OCI-M2 (cell line): ENCODE measurements around the gene CUL1.

Experiments
- DNase-seq: peaks from one replicate; lab custom pipeline; 2025; ENCODE audit not compliant: unreplicated experiment; lab: John Stamatoyannopoulos, UW

CUL1 gene

GRCh38 chr7:148761499-148762278 is 63.0 kb downstream of the CUL1 start:
- DNase-seq: no peak

DNA sequence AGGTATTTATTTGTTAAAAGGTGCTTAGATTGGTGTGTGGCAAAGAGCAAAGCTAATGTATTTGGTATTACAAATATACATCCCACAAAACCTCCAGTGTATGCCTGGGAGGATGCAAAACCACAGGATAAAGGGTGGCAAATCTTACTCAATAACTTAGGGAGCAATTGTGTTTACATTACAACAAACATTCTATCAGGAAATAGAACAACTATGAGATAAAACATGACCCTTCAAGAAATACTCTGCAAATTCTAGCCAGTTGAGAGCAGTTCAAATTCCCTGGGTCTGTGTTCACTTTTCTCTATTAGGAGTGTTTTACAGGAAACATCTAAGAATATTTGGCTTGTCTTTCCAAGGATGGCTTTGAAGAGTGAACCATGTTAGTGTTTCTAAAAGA is 64.9 kb downstream of the CUL1 start:
- no peak for DNase-seq

DNA sequence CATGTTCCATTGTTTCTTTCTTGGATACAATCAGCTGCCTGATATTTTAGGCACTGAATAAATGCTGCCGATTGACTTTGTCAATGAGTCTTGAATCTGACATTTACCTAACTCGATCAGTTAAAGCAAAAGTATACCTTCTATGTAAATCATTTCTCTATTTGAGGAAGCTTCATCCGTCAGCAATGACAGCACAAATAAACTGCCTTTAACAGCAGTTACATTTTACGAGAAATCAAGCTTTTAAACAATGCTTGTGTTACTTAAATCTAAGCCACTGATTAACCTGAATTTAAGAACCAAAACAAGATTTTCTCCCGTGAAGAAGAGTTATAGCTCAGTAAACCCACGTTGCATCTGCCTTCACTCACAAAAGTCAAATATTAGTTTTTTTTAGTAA is 71.3 kb downstream of the CUL1 start:
- DNase-seq: no peak

DNA sequence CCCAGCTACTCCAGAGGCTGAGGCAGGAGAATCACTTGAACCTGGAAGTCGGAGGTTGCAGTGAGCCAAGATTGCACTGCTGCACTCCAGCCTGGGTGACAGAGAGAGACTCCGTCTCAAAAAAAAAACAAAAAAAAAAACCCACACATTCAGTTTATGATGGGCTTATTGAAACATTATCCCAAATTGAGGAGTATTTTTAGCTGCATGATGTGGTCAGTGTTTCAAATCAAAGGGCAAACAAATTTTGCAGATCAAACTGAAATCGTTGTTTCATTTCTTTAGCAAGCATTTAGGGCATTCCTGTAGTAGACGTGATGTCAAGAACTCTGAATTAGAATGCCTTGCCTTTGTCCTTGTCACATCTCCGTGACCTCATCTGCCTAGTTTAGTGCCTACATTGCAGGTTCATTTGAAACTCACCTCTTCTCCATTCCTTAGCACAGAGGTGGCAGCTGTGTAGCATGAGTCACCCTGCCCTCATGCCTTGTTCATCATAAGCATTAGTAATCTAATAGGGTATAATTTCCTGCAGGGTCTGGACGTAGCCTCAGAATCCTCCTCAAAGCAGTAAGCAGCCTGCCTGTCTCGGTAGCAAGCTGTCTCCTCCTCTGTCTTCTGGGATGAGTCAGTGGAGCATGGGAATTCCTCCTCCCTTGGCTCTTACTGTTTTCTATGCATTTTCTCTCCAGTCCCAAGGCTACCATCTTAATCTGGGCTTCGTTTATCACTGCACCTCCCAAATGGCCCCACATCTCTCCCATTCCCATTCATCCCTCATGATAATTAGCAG is 73.8 kb downstream of the CUL1 start:
- DNase-seq: no peak

GRCh38 chr7:148773334-148773733 is 74.6 kb downstream of the CUL1 start:
- no peak for DNase-seq

- no peak for DNase-seq
These were observed 75.8 kb downstream of the CUL1 start for GRCh38 chr7:148774471-148774870.

- DNase-seq: no peak
These were observed 84.2 kb downstream of the CUL1 start for GRCh38 chr7:148782757-148783456.

DNA sequence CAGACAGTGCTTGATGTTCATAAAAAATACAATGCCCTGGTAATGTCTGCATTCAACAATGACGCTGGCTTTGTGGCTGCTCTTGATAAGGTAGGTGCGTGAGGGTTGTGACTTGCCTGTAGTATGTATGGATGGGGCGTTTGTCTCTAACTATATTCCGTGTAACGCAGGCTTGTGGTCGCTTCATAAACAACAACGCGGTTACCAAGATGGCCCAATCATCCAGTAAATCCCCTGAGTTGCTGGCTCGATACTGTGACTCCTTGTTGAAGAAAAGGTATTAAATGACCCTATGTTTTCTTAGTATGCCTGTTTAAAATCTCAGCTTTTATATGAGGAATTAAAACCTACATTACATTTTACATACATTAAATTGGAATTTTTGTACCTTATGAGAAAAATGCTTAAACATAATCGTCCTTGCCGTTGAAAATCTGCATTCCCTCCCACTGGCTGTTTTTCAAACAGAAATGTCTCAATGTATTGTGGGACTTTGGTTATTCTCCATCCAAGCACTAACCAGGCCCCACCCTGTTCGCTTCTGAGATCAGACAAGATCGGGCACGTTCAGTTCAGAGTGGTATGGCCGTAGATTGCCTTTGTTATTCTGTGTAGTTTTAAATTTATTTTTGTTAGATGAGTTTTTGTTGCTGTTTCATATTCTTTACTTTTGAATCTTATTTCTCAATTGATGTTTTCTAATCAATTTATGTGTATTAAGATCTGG is 85.3 kb downstream of the CUL1 start:
- no peak for DNase-seq

DNA sequence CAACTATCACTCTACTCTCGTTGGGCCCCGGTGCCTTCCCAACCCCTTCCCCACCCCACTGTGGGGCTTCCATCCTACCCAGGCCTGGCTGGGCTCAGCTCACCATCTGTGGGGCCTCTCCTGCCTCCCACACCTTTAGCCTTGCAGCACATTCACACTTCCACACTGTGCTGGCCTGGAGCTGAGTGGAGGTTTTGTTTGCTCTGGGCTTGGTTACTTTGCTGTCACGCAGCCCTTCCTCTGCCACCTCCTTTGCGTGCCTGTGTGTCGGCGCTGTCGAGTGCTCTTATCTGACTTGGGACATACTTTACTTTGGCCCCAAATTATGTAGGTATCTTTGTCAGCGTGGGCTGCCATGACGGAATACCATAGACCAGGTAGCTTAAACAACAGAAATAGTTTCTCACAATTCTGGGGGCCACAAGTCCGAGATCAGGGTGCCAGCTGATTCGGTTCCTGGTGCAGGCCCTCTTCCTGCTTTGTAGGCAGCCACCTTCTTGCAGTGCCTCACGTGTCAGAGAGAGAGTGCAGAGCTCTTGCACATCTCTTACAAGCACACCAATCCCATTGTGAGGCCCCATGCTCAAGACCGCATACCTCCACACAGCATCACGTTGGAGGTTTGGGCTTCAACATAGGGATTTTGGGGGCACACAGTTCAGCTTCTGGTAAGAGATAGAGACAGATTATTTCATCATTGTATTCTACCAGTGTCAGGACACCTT is 89.0 kb downstream of the CUL1 start:
- DNase-seq: no peak

GRCh38 chr7:148789220-148789619 is 90.5 kb downstream of the CUL1 start:
- no peak for DNase-seq

DNA sequence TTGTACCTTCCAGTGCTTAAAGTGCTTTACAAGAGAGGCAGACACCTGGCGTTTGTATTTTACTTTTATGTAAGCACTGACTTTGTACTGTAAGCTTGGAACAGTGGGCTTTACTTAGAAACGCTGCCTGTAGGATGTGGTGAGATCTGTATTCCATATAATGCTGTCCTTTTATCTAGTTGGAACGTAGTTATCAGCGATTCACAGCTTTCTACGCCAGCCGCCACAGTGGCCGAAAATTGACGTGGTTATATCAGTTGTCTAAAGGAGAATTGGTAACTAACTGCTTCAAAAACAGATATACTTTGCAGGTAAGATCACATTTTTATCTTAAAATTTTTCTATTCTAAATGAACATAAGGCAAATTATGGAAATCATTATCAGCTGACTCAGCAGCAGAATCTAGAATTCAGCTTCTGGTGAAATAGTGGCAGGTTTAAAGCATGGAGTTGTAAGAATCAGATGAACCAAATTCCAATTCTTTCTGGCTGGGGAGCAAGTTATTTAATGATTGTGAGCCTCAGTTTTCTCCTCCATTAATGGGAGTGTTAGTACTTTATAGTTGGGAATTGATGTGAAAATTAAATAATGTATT is 91.5 kb downstream of the CUL1 start:
- no peak for DNase-seq

GRCh38 chr7:148790850-148791249 is 92.1 kb downstream of the CUL1 start:
- no peak for DNase-seq

GRCh38 chr7:148791546-148791945 is 92.8 kb downstream of the CUL1 start:
- DNase-seq: no peak

- DNase-seq: no peak
These were observed 94.9 kb downstream of the CUL1 start for GRCh38 chr7:148793590-148793989.

DNA sequence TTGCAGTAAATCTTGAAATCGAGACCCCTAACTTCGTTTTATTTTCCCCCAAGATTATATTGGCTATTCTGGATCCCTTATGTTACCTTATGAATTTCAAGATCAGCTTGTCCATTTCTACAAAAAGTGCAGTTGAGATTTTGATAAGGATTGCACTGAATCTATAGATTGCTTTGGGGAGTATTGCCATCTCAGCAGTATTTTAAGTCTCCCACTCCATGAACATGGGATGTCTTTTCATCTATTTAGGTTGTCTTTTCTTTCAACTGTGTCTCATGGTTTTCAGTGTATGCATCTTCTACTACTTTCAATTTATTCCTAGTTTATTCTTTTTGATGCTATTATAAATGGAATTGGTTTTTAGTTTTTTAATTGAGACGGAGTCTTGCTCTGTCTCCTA is 95.8 kb downstream of the CUL1 start:
- no peak for DNase-seq

DNA sequence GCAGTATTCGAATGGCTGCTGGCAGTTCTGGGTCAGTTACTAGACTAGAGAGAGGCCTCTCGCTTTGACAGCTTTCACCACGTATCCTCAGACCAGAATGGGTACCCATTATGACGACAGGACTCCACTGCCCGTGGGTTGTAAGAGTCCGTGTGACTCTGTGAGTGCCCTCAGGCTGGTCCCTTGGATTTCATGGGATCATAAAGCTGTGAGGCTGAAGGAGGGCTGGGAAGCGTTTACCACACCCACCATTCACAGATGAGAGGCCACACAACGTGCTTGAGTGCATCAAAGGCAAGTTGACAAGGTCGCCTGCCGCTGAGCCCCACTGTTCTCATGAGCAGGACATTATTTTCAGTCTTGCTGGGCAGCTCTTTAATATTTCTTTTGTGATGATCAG is 98.1 kb downstream of the CUL1 start:
- no peak for DNase-seq

- no peak for DNase-seq
These were observed 101.3 kb downstream of the CUL1 start for GRCh38 chr7:148799893-148800555.

DNA sequence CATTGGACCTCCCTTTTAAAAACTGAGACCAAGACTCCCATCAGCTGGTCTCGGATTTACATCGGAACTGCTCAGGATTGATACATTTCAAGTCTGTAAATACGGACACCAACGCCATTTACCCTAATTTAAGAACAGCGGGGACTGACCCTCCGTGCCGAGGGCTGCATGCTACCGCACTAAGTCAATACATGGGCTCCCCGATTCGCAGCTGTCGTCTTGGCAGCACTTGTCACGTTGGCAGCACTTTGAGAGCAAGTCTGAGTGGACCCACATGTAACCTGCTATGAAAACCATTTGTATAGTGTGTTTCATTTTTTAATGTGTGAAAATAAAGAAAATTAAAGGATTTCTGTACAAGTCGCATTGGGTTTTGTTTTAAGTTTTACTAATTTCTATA is 102.0 kb downstream of the CUL1 start:
- DNase-seq: no peak

- no peak for DNase-seq
These were observed 103.4 kb downstream of the CUL1 start for GRCh38 chr7:148802101-148802493.

DNA sequence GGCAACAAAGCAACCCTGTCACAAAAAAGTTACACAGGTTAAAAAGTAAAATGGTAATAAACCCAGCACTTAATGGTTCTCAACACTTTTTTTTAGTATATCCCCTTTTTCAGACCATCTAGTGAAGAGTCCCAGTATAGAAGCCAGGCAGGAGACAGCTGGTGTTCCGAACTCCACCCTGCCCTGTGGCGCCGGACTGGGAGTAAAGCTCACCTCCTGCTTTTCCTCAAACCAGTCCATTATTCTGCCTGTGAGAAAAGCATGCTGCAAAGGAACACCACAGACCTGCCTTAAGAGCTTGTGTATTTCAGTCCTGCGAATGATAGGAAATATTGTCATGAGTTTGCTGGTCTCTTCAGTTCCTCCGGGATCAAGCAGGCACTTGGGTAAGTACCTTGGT is 104.4 kb downstream of the CUL1 start:
- no peak for DNase-seq
